Endodermal cell (in vitro differentiated cells): ENCODE measurements around the gene OGFRL1. TPM values are rescaled to one million over a fixed set of nuclear protein-coding genes. Genes with fewer than 3 reads are reported as not detected.

Experiments
- DNase-seq: peaks from one replicate; pipeline ENCODE4 v3.0.0-alpha.2; 2017
- H3K27ac ChIP-seq: 2 replicates; pipeline ENCODE4 v1.5.1; 2013; ENCODE audit warnings: mild to moderate bottlenecking, low read depth, low read length, moderate library complexity
- H3K27me3 ChIP-seq: 2 replicates; pipeline ENCODE4 v1.6.1; 2013; ENCODE audit warnings: mild to moderate bottlenecking, low read length, moderate library complexity; ENCODE audit not compliant: insufficient read depth, control insufficient read depth, poor library complexity, severe bottlenecking
- H3K36me3 ChIP-seq: 2 replicates; pipeline ENCODE4 v1.7.0; 2013; ENCODE audit warnings: mild to moderate bottlenecking, low read length, moderate library complexity; ENCODE audit not compliant: control insufficient read depth, insufficient read depth
- H3K4me1 ChIP-seq: one replicate; pipeline ENCODE4 v1.7.0; 2013; ENCODE audit warnings: low read length; ENCODE audit not compliant: control insufficient read depth, insufficient read depth
- H3K4me3 ChIP-seq: 2 replicates; pipeline ENCODE4 v1.5.1; 2013; ENCODE audit warnings: mild to moderate bottlenecking, low read length, moderate library complexity
- H3K9ac ChIP-seq: 2 replicates; pipeline ENCODE4 v1.6.1; 2013; ENCODE audit warnings: mild to moderate bottlenecking, low read length, moderate library complexity; ENCODE audit not compliant: poor library complexity, severe bottlenecking; ENCODE audit errors: extremely low read depth
- H3K9me3 ChIP-seq: 2 replicates; pipeline ENCODE4 v1.6.1; 2013; ENCODE audit warnings: mild to moderate bottlenecking, low read length, moderate library complexity; ENCODE audit not compliant: control insufficient read depth
- H3K27ac Mint-ChIP-seq: 2 replicates; pipeline ENCODE4 v1.8.0; 2020; ENCODE audit warnings: mixed read lengths
- H3K27me3 Mint-ChIP-seq: 2 replicates; pipeline ENCODE4 v1.8.0; 2021; ENCODE audit warnings: mild to moderate bottlenecking, mixed read lengths; ENCODE audit not compliant: insufficient read depth
- H3K36me3 Mint-ChIP-seq: 2 replicates; pipeline ENCODE4 v1.8.0; 2020; ENCODE audit warnings: low read depth, mixed read lengths
- H3K4me1 Mint-ChIP-seq: 2 replicates; pipeline ENCODE4 v1.8.0; 2020; ENCODE audit warnings: mixed read lengths
- H3K4me3 Mint-ChIP-seq: 2 replicates; pipeline ENCODE4 v1.8.0; 2020; ENCODE audit warnings: mild to moderate bottlenecking, moderate library complexity, mixed read lengths
- H3K9me3 Mint-ChIP-seq: 2 replicates; pipeline ENCODE4 v1.8.0; 2020; ENCODE audit warnings: mild to moderate bottlenecking, mixed read lengths
- WGBS, 2 experiments: methylation state at CpG; one replicate each; pipeline versions ENCODE4 v1.1.5 to v1.1.7; 2013; ENCODE audit warnings: missing lambda C conversion rate in 2 of 2, mixed read lengths in 1 of 2; ENCODE audit not compliant: insufficient coverage in 1 of 2, insufficient read length in 1 of 2; 5-methylcytosine and 5-hydroxymethylcytosine counted together
- total RNA-seq, 2 donors: library from RNA; stranded (reverse); fragmentation: NEBNext Ultra II Directional in 1 of 2; extraction: Animal tissue kit (Norgen Biotek cat#: 25700) in 1 of 2; gene quantifications; 2 replicates in 1 of 2; 3 replicates in 1 of 2; pipeline ENCODE4 v1.2.1, GENCODE V29; 2021
- TF ChIP-seq, protein P1 (sequence below): fragments of 200-600 bp; sonication (generic); conservative IDR thresholded peaks from 2 replicates; pipeline ENCODE4 v1.5.0; 2021; ENCODE audit warnings: antibody characterized with exemption, mild to moderate bottlenecking

OGFRL1 gene
- total RNA-seq, 2 donors from 2014 or later: 9.1 to 9.4 TPM

DNA sequence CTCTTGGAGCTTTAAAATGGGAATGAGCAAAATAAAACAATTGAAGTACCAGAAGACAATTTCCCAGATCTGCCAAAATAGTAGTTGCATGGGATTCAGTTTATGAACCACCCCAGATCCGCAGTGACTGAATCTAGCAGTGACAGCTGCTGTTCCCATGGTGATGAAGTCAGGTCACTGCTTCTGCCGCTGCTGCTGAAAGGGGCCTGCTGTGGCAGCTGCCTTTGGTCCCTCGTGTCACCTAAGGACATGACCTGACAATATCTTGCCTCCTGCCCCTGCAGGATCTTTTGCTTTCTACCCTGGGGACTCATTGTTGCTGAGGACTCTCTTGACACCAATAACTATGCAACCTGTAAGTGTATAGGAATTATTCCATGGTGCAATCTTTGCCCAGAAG is 34.3 kb upstream of the OGFRL1 start:
- H3K9me3 Mint-ChIP-seq: no peaks in the 10 kb centered on the region

DNA sequence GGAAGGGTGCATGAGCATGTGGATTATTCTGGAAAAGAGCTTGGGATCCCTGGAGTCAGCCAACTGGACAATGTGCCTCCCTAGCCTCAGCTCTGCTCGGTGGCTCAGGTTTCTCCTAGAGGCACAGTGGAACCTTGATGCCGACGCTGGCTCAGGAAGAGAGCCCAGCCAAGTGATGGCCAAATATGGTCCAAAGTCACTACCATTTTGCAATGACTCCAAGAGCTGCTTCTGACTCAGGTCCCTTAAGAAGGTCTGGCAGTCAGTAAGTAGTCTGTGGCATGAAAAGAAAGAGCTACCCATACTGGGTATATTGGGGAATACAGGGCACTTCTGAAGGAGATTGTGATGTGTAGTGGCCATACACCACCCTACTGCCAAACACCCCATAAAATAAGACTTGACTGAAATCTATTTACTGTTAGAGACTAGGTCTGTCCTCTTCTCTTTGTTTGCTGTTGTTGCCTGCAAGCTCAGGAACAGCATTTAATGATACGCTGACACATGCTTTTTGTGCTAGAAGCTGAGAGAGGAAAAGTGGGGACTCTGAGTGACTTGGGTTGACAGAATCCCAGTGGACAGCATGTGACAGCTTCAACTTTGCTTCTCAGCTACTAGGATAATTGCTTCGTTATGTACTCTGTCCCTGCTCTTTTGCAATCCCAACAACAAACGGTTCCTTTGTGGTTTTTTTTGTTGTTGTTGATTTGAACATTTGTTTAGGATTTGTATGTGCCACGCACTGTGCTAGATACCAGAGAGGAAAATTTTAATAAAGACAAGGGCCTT is 30.3 kb upstream of the OGFRL1 start:
- Histone ChIP-seq H3K27ac (no peak overlapping the region), H3K9ac (no peak overlapping the region), H3K36me3 (no peaks in the 10 kb centered on the region), H3K27me3 (no peaks in the 10 kb centered on the region), H3K4me3 (no peak overlapping the region), H3K9me3 (no peaks in the 10 kb centered on the region), H3K4me1 (no peaks in the 10 kb centered on the region)
- peaks cover 10% of the 10 kb centered on the region for H3K4me1 Mint-ChIP-seq
- no peak for DNase-seq
- H3K9me3 Mint-ChIP-seq: no peaks in the 10 kb centered on the region
- 93 to 97% methylated on average over 4 to 7 of the region's 7 CpGs for WGBS, 2 experiments
- TF ChIP-seq, protein P1, sequence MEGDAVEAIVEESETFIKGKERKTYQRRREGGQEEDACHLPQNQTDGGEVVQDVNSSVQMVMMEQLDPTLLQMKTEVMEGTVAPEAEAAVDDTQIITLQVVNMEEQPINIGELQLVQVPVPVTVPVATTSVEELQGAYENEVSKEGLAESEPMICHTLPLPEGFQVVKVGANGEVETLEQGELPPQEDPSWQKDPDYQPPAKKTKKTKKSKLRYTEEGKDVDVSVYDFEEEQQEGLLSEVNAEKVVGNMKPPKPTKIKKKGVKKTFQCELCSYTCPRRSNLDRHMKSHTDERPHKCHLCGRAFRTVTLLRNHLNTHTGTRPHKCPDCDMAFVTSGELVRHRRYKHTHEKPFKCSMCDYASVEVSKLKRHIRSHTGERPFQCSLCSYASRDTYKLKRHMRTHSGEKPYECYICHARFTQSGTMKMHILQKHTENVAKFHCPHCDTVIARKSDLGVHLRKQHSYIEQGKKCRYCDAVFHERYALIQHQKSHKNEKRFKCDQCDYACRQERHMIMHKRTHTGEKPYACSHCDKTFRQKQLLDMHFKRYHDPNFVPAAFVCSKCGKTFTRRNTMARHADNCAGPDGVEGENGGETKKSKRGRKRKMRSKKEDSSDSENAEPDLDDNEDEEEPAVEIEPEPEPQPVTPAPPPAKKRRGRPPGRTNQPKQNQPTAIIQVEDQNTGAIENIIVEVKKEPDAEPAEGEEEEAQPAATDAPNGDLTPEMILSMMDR: no peak
- H3K36me3 Mint-ChIP-seq: no peaks in the 10 kb centered on the region
- no peaks in the 10 kb centered on the region for H3K27me3 Mint-ChIP-seq
- no peak overlapping the region for H3K4me3 Mint-ChIP-seq
- H3K27ac Mint-ChIP-seq: no peak overlapping the region

More for the DNA sequence above, 34.3 kb upstream of the OGFRL1 start:
- peaks cover 2% of the 10 kb centered on the region for H3K36me3 Mint-ChIP-seq
- no peak overlapping the region for H3K4me3 Mint-ChIP-seq
- no peak overlapping the region for H3K27ac ChIP-seq
- 72 to 86% methylated on average over 1 to 3 of the region's 3 CpGs for WGBS, 2 experiments
- no peaks in the 10 kb centered on the region for H3K27me3 Mint-ChIP-seq
- TF ChIP-seq, protein P1: no peak
- no peaks in the 10 kb centered on the region for H3K27me3 ChIP-seq
- no peak overlapping the region for H3K4me3 ChIP-seq
- no peaks in the 10 kb centered on the region for H3K36me3 ChIP-seq
- no peaks in the 10 kb centered on the region for H3K4me1 ChIP-seq
- peak; percentile 53 for DNase-seq
- H3K9ac ChIP-seq: no peak overlapping the region
- no peak overlapping the region for H3K27ac Mint-ChIP-seq
- H3K4me1 Mint-ChIP-seq: peaks cover 4% of the 10 kb centered on the region
- H3K9me3 ChIP-seq: no peaks in the 10 kb centered on the region

DNA sequence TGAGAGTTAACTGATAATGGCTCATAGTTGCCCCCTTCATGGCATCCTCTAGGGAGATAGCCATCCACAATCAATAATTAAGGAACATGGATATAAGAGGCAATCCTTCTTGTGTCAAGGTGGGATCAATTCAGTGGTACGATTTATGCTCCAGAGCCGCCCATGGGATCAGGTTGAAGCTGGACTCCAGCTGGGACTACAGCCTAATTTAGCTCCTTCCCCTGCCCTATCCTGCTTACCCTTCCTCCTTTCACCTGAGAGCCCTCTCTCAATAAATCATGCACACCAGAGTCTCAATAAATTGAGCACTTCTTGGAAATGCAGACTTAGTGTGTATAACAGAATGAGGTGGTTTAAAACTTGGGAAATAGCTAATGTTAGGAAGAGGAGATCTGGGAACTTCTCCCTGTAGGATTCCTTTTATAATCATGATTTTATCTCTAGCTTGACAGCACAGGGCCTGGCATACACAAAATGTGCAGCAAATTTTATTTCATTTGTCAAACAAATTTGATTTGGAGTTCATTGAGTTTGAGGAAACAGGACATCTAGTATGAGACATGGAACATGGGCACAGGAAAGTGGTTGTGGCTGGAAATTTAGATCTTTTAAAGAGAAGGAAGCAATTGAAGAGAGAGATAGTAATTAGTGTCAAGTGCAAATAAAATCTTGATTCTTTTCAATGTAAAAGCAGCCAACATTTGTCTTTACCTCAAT is 28.6 kb upstream of the OGFRL1 start:
- no peak for DNase-seq
- H3K4me3 Mint-ChIP-seq: no peak overlapping the region
- H3K9me3 ChIP-seq: no peaks in the 10 kb centered on the region
- peaks cover 6% of the 10 kb centered on the region for H3K9me3 Mint-ChIP-seq
- no peak overlapping the region for H3K4me3 ChIP-seq
- H3K4me1 Mint-ChIP-seq: peaks cover 16% of the 10 kb centered on the region
- WGBS, 2 experiments: 90 to 100% methylated on average over 1 to 2 of the region's 2 CpGs
- no peak overlapping the region for H3K9ac ChIP-seq
- H3K27me3 ChIP-seq: no peaks in the 10 kb centered on the region
- TF ChIP-seq, protein P1: no peak
- H3K4me1 ChIP-seq: no peaks in the 10 kb centered on the region
- H3K27me3 Mint-ChIP-seq: no peaks in the 10 kb centered on the region
- H3K36me3 Mint-ChIP-seq: no peaks in the 10 kb centered on the region
- H3K36me3 ChIP-seq: no peaks in the 10 kb centered on the region
- H3K27ac Mint-ChIP-seq: no peak overlapping the region
- H3K27ac ChIP-seq: no peak overlapping the region
